HG03520 (cell line): ENCODE results near the gene CNKSR3.
A peak's percentile ranks its signal among the peaks of the same experiment; 100 is the strongest.
"Not testable (repeated sequence)": the region's sequence is repeated elsewhere in the genome, so short reads cannot be mapped to it uniquely, and the experiment has no call there.

ENCODE experiments used
- ATAC-seq: cut with Tn5 transposase; IDR thresholded peaks from one replicate; pipeline ENCODE4 v1.9.1; 2021; ENCODE audit warnings: mild to moderate bottlenecking, moderate library complexity; ENCODE audit not compliant: unreplicated experiment

Gene CNKSR3

DNA sequence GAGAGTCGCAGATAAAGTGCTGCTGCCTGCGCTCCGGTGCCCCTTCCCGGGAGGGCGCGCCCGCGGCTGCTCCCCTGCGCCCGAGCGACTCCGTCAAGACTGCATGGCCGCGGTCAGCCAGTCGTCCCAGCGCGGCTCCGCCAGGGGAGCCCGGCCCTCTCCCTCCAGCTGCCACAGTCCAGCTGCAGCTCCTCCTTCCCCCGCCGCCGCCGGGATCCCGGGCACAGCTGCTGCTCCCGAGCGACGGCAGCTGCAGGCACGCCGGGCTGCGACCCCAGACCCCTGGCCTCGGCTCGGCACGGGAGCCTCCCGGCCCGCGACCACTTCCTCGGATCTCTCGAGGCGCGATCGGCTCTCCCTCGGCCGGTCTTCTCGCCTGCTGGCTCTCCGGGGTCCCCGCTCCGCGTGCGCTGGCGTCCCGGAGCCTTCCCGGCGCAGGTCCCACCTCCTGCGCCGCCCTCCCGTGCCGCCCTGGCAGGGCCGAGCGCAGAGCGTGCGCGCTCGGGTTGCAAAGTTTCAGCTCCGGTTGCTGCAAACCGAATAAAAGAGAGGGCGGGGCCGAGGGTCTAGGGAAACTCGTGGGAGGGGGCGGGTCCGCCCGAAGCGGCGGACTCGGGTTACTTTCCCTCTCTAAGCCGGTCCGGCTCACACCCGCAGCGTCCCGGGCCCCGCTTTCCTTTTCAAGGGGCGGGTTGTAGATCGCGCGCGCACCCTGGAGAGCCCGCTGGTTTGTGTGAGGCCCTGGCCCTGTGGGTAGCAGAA, at the start of gene CNKSR3:
Gene CNKSR3, minus strand, starts transcription at position 542 of the 762 bp plus-strand sequence. CDS start 571 bp downstream, outside the sequence.
- peak; percentile 46 for ATAC-seq

DNA sequence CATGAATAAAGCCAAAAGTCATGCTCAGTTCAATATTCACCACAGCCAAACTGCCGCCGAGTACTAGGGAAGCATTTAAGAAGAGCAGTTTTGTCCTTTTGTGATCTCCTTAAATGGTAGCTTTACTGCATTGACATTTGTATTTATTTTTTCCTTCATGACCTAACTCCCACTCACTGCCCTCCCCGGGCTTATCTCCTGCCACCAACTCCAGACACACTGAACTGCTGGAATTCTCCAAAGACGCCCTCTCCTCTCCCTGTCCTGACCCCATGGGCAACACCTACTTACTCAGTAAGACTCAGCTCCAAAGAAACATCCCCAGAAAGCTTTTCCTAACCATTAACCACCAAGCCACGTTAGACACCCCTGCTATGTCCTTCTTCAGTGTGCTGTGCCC, 48.5 kb upstream of the CNKSR3 start:
- no peak for ATAC-seq

DNA sequence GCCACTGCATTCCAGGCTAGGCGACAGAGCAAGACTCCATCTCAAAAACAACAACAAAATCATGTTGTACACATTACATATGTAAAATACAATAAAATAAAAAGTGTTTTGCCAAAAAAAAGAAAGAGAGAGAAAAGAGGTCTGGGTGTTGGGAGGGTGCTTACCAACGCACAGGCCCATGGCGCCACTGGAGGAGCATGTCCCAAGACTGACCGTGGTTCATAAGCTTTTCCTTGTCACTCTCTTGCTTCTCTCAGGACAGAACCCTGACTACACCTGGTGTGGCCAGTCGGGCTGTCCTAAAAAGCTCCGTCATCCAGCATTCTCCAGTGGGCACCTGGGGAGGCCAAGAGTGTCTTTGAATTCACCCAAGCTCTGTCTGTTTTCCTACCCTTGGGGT, 48.0 kb upstream of the CNKSR3 start:
- ATAC-seq, result no peak

DNA sequence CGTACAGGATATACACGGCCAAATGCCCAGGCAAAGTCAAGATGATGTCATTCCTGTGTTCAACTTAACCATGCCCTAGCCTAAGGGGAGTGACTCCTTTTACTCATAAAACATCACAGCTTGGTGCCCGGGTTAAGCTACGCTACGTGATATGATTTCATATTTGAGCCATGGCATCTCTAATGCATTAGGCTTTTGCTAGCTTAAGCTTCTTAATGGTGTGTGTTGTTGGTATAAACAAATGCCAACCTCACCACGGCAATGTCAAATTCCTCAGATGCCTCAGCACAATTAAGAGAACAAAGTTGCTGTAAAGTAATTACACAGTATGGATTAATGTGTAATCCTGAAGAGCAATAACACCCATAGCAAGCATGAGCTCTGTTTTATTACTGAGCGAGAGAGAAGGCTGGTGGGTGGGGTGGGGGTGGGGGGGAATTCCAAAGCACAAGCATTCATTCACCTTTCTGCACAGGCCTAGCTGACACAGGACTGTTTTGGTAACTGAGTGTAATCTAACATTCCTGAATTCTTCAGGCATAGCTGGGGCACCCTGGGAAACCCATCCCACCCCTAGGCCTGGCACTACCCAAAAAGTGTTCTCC, 44.7 kb upstream of the CNKSR3 start:
- no peak for ATAC-seq

DNA sequence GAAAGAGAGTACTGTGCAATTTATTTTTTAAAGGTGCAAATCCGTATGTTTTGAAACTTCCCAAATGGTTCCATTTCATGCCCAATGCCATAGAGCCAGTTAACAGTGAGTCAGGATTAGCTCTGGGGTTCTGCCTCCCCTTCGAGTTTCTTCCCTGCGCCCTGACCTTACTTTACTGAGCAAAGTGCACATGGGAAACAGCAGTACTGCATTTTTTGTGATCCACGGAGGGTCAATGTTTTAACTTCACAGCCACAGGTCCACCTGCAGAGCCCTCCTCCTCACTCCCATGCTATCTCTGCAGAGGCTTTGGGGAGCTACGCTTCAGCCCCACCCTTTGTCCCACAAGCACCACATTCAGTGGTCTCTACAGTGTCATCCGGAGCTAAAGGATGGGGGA, 44.0 kb upstream of the CNKSR3 start:
- no peak for ATAC-seq

DNA sequence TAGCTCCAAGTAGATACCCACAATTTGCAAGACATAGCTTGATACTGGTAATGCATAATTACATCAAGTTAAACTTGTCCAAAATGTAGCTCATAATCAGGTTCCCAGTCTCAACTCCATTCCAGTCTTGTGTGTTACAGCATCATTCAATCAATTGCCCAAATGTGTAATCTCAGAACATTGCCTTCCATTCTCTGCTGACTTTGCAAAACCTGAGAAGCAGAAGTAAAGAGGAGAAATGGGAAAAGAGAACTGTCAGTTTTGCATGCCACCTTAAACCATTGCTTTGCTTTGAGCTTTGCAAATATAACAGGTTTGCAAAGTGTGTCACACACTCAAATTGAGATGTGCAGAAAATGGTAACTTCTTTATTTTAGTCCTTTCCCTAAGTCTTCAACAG, 40.3 kb upstream of the CNKSR3 start:
- no peak for ATAC-seq

DNA sequence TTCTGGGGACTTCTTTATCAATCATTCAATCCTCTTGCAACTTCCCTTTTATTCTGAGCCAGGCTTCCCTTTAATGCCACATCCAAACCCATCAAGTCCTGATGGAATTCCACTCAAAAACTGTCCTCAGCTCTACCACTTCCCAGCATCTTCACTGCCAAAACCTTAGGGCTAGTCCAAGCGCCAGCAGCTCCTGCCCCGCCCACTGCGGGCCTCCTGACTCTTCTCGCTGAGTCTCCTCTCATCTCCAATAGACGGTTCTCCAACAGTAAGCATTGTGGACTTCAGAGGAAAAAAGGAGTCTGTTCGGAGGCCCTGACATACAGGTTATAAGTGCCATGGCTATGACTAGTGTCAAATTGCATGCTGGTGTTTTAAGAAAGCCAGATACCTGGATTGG, 38.7 kb upstream of the CNKSR3 start:
- no peak for ATAC-seq

DNA sequence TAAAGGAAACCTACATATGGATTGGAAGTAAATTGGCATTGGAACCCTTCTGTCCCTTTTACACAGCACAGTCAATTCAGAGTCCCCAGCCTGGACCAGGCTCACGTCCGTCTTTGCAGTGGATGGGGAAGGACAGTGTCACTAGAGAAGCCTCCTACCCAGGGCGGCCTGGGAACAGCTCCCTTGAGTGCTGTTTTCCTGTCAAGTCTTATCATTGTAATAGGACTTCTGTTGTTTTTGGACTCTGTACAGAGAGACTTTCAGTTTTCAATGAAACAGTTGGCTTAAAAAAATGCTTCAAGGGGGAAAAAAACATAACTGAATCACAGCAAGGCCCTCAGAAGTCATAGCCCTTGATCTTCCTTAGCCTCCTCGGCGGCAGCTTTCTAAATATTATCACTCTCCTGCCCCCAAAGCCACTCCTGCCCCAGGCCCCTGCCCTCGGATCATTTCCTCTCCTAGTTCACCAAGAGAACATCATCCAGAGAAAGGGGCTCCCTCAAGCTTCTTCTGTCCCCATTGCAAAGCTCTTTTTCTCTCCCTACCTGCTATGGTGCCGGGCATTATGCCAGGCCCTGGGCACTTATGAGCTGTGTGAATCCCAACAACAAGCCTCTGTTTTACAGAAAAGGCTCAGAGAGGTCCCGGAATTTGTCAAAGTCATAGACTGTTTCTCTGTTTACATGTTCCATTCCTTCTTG, 37.8 kb upstream of the CNKSR3 start:
- ATAC-seq, result no peak

DNA sequence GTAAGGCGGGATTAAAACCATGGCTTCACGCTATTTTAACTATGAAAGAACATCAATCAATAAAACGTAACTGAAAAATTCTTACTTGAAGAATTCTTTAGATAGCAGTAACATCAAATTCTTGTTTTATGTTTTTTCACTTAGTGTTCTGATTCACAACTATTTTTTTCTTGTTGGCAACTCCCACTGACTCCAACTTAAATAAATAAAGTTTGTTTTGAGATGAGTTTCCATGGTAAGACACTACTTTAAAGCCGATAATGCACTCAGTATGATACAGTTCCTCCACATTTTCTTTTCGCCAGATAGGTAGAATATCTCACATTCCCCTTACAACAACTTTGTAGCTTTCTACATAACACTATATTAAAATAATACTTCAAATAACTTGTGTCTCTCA, 33.1 kb upstream of the CNKSR3 start:
- ATAC-seq, result no peak

DNA sequence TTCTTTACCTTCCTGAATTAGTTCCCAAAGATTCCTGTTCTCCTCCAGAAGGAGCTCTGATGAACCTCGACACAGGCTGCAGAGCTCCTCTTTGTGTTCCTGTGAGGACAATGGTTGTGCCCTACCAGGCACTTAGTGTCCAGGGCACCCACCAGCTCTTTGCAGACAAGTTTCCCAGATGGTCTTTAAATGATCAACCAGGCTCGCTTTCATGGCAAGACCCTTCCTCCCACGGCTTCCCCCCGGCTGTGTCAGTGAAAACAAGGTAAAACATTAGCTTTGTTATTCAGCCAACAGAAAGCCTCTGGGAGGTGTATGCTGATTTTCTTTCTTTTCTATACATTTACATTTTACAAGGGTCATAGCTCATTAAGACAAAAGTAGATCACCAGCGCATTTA, 32.3 kb upstream of the CNKSR3 start:
- no peak for ATAC-seq

DNA sequence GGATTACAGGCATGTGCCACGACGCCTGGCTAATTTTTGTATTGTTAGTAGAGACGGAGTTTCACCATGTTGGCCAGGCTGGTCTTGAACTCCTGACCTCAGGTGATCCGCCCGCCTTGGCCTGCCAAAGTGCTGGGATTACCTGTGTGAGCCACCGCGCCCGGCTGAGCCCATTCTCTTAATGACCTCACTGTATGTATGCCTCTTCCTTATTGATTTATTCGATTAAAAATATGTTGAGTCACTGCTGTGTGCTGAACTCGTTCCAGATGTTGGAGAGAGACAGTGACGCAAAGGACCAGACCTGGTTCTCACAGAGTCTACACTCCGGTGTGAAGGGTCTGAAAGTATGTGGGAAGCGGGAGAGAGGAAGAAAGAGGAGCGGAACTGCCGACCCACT, 31.4 kb upstream of the CNKSR3 start:
- ATAC-seq, result not testable (repeated sequence)

DNA sequence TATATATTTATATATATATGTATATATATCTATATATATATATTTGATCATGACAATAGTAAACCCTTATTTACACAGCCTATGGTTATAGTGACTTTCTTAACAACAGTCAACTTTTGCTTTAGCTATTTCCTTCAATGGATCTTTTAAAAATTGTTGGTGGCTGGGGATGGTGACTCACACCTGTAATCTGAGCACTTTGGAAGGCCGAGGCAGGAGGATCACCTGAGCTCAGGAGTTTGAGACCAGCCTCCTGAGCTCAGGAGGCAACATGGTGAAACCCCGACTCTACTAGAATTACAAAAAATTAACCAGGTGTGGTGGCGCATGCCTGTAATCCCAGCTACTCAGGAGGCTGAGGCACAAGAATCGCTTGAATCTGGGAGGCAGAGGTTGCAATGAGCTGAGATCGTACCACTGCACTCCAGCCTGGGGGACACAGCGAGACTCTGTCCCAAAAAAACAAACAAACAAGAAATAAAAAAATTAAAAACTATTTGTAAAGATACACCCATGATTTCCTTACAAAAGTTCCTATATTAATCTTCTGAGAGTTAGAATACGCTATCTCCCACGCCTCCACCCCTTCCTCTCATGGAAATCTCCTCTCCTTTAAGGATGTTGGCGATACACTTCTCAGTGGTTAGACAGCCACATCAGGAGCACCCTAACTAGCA, 29.2 kb upstream of the CNKSR3 start:
- ATAC-seq, result no peak

DNA sequence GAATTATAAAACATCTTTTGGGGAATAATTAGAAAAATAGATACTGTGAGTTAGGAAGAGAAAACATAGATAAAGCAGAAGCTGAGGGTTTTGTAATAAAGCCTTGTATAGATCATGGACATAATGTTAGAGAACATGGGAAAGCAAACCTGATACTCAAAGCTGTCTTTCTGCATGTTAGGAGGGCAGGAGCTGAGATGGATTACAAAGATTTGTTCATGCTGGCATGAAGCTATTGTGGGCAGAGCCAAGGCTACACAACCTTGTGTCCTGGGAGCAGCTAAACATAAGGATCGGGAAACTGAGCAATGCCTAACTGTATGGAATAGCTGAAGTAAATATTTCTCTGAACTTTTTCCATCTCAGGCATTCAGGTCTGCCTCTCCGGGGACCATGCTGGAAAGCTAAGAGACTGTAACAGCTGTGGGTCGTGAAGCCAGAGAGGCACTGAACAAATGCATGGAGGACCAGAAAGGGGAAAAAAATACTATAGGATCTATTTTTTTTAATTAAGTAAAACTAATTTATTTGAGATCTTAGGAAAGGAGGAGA, 28.2 kb upstream of the CNKSR3 start:
- no peak for ATAC-seq

DNA sequence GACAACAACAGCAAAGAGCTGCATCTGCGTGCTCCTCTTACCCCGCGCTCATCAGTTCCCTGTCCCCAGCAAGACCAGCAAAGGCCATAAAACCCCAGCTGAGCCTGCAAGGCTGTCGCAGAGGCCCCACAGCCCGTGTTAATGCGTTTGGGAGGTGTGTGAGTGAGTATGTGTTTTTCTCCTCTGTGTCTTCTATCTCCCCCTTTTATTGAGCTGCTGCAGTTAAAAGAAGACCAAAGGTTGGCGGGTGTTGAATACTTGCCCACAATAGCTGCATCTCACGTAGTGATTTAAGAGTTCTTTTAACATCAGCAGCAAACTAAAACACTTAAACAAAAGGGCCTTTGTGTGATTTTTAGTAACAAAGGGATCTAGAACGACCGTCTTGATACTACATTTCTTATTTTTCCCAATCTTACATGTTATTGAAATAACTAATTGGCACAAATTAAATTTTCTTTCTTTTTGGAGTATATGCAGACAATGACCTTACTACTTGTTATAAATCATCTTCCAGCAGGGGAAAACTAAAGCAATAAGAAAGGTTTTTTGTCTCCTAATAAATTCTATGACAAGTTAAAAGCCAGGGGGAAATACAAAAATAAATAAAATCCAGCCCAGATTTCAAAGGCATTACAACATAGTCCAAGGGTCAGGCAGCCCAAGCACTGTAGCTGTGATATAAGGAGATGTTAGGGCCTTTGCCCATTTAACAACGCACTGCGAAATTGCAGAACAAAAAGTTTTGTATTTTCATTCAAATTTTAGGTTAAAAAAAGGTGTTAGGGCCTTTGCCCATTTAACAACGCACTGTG, 27.2 kb upstream of the CNKSR3 start:
- ATAC-seq, result no peak

DNA sequence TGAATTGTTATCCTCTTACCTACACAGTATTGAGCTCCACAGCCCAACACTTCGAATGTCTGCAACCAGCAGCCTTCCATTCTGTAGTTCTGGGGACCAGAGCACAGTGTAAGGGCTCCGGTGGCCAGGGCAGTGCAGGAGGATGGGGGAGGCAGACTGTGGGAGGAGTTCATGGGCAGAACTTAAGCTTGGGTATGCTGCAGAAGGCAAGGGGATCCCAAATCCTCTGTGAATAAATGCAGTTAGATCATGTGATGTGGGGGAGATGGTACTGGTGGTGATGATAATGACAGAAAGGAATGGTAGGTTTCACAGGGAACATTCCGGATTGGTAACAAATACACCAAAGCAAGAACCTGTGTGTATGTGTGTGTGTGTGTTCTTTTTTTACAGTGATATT, 26.5 kb upstream of the CNKSR3 start:
- no peak for ATAC-seq

DNA sequence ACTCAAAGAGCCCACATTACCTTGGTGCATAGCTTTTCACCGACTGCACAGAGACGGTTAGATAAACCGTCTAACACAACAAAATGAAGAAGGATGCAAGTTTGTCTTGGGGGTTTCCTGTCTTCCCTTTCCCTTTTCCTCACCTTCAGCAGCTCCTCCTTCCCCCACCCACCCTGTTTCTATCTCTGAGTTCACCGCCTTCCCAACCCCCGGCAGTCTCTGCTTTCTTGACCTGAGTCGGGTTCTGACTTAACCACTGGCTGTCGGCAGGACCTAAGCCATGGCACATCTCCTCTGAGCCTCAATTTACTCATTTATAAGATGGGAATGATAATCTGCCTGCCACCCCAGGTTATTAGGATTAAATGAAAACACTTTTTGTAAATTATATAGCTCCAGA, 25.8 kb upstream of the CNKSR3 start:
- ATAC-seq, result no peak

DNA sequence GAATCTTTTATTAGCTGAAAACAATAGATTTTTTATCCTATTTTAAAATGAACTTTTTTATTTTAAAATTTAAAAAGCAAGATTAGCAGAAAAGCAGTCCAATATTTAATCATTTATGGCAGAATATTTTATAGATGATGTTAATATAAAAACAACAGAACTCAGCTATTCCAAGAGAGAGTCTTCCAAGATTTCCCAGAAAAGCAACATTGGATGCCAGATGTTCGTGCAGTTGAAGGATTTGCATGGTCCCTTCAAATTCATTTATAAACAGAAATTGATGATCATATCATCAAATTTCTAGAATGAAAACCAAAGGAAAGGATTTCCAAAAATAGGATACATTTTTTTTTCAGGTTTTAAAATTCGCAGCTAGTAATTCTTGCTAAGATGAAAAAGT, 25.4 kb upstream of the CNKSR3 start:
- ATAC-seq, result no peak

DNA sequence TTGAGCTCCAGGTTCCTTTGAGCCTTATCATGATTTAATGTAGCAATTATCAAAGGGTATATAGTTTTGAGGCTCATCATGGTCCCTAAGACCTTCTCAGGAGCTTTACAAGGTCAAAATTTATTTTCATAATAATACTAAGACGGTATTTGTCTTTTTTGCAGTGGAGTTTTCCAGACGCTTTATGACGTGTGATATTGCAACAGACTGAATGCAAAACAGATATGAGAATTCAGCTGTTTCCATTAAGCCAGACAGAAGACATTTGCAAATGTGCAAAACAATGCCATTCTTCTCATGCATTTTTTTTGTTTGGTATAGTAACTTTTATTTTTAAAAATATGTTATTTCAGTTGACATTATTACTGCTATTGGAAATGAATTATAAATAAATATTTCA, 24.7 kb upstream of the CNKSR3 start:
- no peak for ATAC-seq

DNA sequence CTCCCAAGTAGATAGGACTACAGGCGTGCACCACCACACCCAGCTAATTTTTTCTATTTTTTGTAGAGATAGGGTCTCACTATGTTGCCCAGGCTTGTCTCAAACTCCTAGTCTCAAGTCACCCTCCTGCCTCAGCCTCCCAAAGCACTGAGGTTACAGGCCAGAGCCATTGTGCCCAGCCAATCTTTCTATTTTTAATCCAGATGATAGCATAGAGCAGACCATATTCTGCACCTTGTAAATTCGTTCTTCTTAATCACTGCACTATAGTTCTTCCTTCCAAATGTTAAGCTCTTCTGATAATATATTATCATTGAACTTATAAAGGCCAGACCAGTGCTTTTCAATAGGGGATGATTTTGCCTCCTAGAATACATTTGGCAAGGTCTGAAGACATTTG, 24.0 kb upstream of the CNKSR3 start:
- no peak for ATAC-seq

DNA sequence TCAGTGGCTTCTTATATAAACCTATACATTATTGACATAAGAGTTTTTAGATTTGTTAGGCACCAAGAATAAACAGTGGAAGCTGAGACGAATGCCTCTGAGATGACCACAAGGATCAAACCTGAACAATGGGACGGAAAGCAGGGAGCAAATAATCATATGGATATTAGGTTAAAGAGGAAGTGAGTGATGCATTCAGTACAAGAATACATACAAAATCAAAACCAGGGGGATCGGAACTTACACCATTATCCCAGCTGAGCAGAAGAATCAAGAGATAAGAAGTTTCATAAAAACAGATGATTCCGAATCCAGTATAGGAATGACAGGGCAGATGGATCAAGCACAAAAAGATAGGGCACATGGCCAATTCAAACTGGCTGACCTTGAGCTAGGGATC, 21.9 kb upstream of the CNKSR3 start:
- no peak for ATAC-seq

DNA sequence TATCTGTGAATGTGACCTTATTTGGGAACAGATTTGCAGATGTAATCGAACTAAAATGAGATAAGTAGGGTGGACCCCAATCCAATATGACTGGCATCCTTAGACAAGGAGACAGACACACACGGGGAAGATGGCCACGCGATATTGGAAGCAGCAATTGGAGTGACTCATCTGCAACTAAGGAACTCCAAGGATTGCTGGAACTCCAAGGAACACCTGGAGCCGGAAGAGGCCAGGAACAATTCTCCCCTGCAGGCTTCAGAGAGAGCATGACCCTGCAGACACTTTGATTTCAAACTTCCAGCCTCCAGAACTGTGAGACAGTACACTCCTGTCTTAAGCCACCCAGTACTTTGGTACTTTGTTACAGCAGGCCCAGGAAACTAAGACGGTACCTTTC, 19.5 kb upstream of the CNKSR3 start:
- ATAC-seq, result no peak
